Measurements from ENCODE around the gene RBBP9.

DNA sequence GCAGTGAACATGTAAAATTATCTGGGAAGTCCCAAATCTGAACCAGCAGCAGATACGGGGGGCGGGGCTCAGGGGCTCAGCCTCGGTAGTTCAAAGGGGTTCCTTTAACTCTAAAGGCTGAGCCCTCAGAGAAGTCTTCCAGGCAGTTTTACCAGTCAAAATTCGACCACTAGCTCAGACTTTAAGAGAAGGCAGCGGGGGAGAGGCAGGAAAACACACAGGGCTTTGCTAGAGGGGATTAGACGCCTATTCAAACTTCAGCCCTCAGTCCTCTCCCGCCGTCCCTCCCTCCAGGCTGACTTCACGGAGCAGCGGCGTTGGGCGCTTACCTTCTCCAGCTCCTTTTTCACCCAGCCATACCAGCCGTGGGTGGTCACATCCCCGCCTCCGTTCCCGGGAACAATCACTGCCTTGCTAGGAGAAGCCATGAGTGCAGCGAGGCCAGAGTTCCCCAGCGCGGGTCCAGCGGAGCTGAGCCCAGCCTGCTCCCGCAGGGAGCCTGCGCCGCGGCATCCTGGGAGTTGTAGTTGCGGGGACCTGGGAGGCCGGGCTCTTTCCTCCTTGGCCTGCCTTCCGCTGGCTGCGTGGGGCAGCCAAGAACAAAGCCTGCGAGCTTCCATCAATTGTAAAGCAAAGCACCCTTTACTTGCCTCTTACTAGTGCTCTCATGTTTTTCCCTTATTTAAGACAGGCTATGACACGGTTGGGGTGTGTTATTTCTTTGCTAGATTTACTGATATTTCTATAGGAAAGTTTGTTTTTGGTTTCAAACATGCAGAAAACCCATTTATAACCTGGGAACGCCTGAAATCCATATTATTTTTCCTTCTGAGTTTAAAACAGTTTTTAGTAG is at the start of gene RBBP9:
- TF ChIP-seq POLR2A (IDR thresholded peaks at IDR 0.05; ENCODE audit: low read length) (peak; percentile 21), GATA1 (IDR thresholded peaks at IDR 0.05; ENCODE audit: low read depth, low read length) (no peak)

Data from erythroblast (primary cell).